IPS DF 6.9 (cell line): ENCODE results near the gene ZBTB43.

Source experiments
- DNase-seq: peaks from one replicate; pipeline ENCODE4 v3.0.0-alpha.2; 2013; ENCODE audit warnings: low read depth, low spot score
- H3K27ac ChIP-seq: one replicate; pipeline ENCODE4 v1.5.1; 2013; ENCODE audit warnings: low read length, control low read depth
- H3K27me3 ChIP-seq: 2 replicates; pipeline ENCODE4 v1.6.1; 2013; ENCODE audit warnings: mild to moderate bottlenecking, low read length; ENCODE audit not compliant: control insufficient read depth, insufficient read depth
- H3K36me3 ChIP-seq: 2 replicates; pipeline ENCODE4 v1.6.1; 2013; ENCODE audit warnings: low read length; ENCODE audit not compliant: control insufficient read depth, insufficient read depth
- H3K4me1 ChIP-seq: 2 replicates; pipeline ENCODE4 v1.6.1; 2013; ENCODE audit warnings: low read length; ENCODE audit not compliant: control insufficient read depth, insufficient read depth
- H3K4me3 ChIP-seq: 2 replicates; pipeline ENCODE4 v1.5.1; 2013; ENCODE audit warnings: mild to moderate bottlenecking, low read length
- H3K9me3 ChIP-seq: 2 replicates; pipeline ENCODE4 v1.6.1; 2013; ENCODE audit warnings: low read length, inconsistent platforms; ENCODE audit not compliant: control insufficient read depth, insufficient read depth
- WGBS: extraction: QIAGEN DNeasy Blood & Tissue Kit; methylation state at CpG from one replicate; pipeline ENCODE4 v1.1.7; 2013; ENCODE audit warnings: mixed read lengths, missing lambda C conversion rate; ENCODE audit not compliant: insufficient read length, insufficient coverage; 5-methylcytosine and 5-hydroxymethylcytosine counted together

ZBTB43 gene, protein sequence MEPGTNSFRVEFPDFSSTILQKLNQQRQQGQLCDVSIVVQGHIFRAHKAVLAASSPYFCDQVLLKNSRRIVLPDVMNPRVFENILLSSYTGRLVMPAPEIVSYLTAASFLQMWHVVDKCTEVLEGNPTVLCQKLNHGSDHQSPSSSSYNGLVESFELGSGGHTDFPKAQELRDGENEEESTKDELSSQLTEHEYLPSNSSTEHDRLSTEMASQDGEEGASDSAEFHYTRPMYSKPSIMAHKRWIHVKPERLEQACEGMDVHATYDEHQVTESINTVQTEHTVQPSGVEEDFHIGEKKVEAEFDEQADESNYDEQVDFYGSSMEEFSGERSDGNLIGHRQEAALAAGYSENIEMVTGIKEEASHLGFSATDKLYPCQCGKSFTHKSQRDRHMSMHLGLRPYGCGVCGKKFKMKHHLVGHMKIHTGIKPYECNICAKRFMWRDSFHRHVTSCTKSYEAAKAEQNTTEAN

DNA sequence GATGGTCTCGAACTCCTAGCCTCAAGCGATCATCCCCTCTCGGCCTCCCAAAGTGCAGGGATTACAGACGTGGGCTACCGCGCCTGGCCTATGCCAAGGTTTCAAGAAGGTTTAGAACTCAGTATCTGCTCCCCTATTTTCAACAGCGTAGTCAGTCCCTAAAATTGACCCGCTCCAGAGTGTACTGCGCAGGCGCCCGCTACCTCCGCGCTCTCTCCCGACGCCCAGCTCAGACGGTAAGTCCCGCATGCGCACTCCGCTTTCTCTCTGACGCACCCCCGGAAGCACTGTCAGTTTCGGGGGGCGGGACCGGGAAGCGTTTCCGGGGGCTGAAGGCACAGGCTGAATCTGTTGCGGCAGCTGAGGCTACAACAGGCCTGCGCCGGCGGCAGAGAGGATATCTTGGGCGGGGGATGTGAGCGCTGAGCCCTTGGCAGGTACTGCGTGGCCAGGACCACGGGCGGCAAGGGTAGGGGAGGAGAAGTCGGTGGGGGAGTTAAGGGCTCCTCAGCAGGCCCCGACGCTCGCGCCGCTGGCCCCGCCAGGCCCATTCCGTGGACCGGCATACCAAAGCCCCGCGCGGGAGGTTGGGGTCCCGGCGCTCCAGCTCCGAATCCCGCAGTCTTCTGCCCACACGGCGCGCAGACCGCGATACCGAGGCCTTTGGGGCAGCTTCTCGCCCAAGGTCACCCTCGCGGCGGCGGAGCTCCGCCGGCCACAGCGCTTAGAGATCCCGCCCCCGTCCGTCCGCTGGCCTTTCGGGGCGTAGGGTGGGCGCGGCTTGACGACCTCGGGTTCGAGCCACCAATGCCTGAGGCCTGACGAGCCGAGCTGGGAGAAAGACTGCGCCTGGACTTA is at the start of gene ZBTB43:
TSS of gene ZBTB43 (plus strand) at position 345 of the 858 bp plus-strand sequence. CDS start 27,470 bp downstream, outside the sequence.
- Histone ChIP-seq H3K27ac (no peak within 1 kb of the TSS), H3K27me3 (no peaks in the 10 kb centered on the region), H3K4me1 (peaks cover 2% of the 10 kb centered on the region; the same call in 1 of the 2 replicates), H3K4me3 (peak within 1 kb of the TSS; percentile 86), H3K36me3 (no peaks in the 10 kb centered on the region), H3K9me3 (no peaks in the 10 kb centered on the region)
- peak; percentile 90 for DNase-seq
- WGBS: no CpG with 5 or more reads among the region's 79 CpGs

DNA sequence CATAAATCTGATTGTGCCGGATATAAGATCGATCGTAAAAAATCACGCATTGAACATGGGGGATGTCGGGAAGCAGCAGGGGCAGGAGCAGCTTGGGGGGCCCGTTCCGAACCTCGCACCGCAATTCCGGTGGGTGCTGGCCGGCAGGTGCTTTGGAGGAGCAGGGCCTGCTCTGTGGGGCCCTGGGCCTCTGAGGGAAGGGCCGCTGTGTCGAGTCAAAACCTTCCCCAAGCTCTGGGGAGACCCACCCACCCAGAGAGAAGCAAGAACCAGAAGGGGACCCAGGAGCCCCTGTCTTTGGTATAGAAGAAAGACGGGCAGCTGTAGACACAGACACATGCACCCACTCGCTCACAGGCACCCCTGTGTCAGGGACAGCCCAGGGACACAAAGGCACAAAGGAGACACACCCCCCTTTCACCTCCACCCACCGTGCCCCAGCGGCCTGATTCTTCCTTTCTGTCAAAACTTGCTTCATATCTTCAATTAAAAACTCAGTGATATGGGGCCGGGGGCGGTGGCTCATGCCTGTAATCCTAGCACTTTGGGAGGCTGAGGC is 49.4 kb upstream of the ZBTB43 start:
- no CpG with 5 or more reads among the region's 19 CpGs for WGBS
- Histone ChIP-seq H3K4me3 (no peak overlapping the region), H3K36me3 (no peaks in the 10 kb centered on the region), H3K27me3 (no peaks in the 10 kb centered on the region), H3K9me3 (no peaks in the 10 kb centered on the region), H3K4me1 (no peaks in the 10 kb centered on the region; the same call in 1 of the 2 replicates), H3K27ac (no peak overlapping the region)
- no peak for DNase-seq

DNA sequence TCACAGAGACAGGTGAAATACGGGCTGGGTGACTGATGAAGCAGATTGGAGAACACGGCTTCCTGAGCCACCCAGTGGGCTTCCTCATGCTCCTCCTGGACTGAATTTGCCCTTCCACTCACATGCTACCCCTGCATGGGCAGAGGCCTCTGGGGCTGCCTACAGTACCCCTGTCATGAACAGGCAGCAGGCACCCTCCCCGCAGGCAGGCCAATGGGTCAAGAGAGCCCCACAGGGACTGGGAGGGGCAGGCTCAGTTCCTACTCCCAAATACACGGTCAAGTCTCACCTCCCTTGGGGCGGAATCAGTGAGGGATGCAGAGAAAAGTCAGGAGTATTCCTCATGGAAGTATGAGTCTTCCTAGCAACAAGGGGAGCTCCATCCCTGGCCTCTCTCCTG is 48.6 kb upstream of the ZBTB43 start:
- no peak overlapping the region for H3K27ac ChIP-seq
- no peaks in the 10 kb centered on the region for H3K27me3 ChIP-seq
- H3K4me3 ChIP-seq: no peak overlapping the region
- no peak for DNase-seq
- WGBS: no CpG with 5 or more reads among the region's 5 CpGs
- H3K4me1 ChIP-seq: no peaks in the 10 kb centered on the region; the same call in 1 of the 2 replicates
- no peaks in the 10 kb centered on the region for H3K9me3 ChIP-seq
- H3K36me3 ChIP-seq: no peaks in the 10 kb centered on the region

DNA sequence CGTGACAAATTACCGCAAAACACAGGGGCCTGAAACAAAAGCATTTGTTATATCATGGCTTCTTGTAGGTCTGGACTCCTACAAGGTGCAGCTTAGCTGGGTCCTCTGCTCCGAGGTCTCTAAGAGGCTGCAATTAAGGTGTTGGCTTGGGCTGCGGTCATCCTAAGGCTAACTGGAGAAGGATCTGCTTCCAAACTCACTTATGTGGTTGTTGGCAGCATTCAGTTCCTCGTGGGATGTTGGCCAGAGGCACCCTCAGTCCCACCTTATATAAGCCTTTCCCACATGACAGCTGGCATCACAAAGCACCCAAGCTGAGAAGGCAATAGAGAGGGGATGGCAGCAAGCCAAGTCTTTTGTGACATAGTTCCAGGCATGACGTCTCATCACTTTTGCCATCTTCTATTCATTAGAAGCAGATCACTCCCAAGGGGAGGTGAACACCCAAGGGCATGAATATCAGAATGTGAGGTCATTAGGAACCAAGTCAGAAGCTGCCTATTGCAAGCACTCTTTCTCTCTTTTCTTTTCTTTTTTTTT is 47.9 kb upstream of the ZBTB43 start:
- Histone ChIP-seq H3K27me3 (no peaks in the 10 kb centered on the region), H3K4me3 (no peak overlapping the region), H3K9me3 (no peaks in the 10 kb centered on the region), H3K27ac (no peak overlapping the region), H3K4me1 (no peaks in the 10 kb centered on the region; the same call in 1 of the 2 replicates), H3K36me3 (no peaks in the 10 kb centered on the region)
- DNase-seq: no peak
- no CpG with 5 or more reads among the region's 6 CpGs for WGBS

DNA sequence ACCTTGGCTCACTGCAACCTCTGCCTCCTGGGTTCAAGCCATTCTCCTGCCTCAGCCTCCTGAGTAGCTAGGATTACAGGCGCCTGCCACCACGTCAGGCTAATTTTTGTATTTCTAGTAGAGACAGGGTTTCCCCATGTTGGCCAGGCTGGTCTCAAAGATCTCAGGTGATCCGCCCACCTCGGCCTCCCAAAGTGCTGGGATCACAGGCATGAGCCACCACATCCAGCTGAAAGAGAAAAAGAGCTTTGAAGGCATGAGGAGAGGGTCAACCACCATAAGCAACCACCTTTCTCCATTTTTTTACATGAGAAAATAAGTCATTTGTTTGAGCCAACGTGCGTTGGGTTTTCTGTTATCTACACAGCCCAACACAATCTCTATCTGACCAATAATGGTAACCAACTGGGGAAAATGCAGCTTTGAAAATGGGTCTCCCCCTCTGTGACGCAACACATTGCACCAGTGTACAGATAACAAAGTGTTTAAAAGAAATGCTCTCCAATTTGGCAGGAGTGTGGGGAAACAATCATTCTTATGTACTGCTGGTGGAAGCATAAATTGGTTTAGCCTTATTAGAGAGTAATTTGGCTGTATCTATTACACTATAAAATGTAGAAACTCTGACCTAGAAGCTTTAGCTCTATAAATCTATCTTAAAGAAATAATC is 45.8 kb upstream of the ZBTB43 start:
- no peak overlapping the region for H3K27ac ChIP-seq
- H3K4me1 ChIP-seq: no peaks in the 10 kb centered on the region; the same call in 1 of the 2 replicates
- WGBS: no CpG with 5 or more reads among the region's 7 CpGs
- no peak for DNase-seq
- no peak overlapping the region for H3K4me3 ChIP-seq
- no peaks in the 10 kb centered on the region for H3K9me3 ChIP-seq
- no peaks in the 10 kb centered on the region for H3K36me3 ChIP-seq
- no peaks in the 10 kb centered on the region for H3K27me3 ChIP-seq

DNA sequence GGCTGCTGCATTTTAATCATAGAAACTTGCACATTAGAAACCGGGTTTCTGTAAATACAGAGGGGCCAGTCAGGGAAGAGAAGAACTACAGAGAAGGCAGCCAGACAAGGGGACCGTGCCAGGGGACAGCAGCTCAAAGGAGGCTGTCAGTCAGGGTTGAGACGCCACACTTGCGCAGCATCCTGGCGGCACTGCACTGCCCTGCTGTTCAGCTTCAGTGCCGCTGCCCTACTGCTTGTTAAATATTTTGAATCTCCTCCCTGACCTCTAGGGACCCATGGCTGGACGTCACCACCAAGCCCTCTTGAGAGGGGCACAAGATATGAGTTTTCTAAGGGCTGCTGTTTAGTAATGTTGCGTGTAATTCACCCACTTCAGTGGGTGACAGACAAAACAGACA is 43.6 kb upstream of the ZBTB43 start:
- Histone ChIP-seq H3K9me3 (no peaks in the 10 kb centered on the region), H3K36me3 (no peaks in the 10 kb centered on the region), H3K4me1 (no peaks in the 10 kb centered on the region), H3K27ac (no peak overlapping the region), H3K4me3 (no peak overlapping the region), H3K27me3 (no peaks in the 10 kb centered on the region)
- DNase-seq: no peak
- WGBS: no CpG with 5 or more reads among the region's 8 CpGs

DNA sequence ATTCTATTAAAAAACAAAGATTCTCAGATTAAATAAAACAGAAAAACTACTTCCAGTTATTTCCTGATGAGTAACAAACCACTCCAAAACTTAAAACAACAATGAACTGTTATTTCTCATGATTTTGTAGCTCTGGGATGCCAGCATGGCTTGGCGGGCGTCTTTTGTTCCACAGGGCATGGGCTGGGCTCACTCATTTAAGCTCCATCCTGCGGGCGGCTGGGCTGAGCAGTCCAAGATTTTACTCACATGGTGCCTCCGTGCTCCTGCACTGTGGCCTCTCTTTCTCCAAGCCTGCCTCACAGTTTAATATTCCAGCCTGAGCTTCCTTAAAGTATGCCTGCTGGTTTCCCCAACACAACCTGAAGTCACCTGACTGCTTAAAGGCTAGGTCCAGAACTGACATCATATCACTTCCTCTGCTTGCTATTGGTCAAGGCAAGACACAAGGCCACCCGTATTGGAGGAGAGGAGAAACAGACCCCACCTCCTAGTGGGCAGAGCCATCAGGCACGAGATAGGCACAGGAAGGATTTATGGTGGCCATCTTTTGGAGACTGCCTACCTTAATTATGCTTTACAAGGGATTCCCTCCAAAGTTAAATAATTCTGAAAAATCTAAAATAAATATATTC is 41.6 kb upstream of the ZBTB43 start:
- Histone ChIP-seq H3K27me3 (no peaks in the 10 kb centered on the region), H3K4me3 (no peak overlapping the region), H3K9me3 (no peaks in the 10 kb centered on the region), H3K4me1 (no peaks in the 10 kb centered on the region), H3K36me3 (no peaks in the 10 kb centered on the region), H3K27ac (no peak overlapping the region)
- no CpG with 5 or more reads among the region's 7 CpGs for WGBS
- DNase-seq: peak; percentile 35

DNA sequence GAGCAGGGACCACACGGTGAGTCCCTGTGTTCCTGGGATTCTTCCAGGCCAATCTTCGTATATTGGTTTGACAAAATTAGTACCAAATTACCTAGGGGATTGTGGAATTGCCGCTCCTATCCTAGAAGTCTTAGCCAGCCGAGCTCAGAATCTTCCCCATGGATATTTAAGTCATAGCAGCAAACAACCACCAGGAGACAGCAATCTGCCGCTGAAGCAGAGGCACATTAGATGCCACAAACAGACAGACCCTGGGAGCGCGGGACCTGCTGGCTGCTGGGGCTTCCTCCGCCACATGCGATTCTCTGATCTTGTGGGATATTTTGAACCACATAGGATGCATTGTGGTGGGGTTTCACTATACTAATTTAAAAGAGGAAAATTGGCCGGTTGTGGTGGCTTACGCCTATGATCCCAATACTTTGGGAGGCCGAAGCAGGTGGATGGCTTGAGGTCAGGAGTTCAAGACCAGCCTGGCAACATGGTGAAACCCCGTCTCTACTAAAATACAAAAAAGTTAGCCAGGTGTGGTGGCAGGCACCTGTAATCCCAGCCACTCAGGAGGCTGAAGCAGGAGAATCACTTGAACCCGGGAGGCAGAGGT is 31.7 kb upstream of the ZBTB43 start:
- DNase-seq: peak; percentile 35
- Histone ChIP-seq H3K4me3 (no peak overlapping the region), H3K9me3 (no peaks in the 10 kb centered on the region), H3K36me3 (no peaks in the 10 kb centered on the region), H3K27me3 (no peaks in the 10 kb centered on the region), H3K27ac (no peak overlapping the region), H3K4me1 (no peaks in the 10 kb centered on the region)
- no CpG with 5 or more reads among the region's 14 CpGs for WGBS

DNA sequence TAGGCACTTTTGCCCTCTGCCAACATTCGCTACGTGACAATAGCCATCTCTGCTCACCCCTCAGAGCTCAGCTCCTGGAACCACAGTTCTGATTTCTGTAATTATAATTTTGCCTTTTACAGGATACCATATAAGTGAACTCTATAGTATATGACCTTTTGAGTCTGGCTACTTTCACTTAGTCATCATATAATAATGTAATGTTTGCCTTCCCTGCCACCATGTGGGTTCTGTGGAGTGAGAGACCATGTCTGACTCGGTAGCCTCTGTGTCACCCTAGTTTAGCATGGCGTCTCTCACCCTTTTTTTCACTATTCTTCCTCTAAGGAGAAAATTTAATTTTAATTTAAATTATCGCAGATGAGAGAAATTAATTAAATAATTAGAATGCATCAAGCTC is 28.9 kb upstream of the ZBTB43 start:
- H3K9me3 ChIP-seq: no peaks in the 10 kb centered on the region
- WGBS: no CpG with 5 or more reads among the region's 5 CpGs
- no peak for DNase-seq

More for the DNA sequence above, 28.9 kb upstream of the ZBTB43 start:
- no peak overlapping the region for H3K4me3 ChIP-seq
- H3K27me3 ChIP-seq: no peaks in the 10 kb centered on the region
- no peaks in the 10 kb centered on the region for H3K4me1 ChIP-seq
- H3K27ac ChIP-seq: no peak overlapping the region
- H3K36me3 ChIP-seq: no peaks in the 10 kb centered on the region
